Measurements from ENCODE around the gene LRSAM1.

LRSAM1 gene

DNA sequence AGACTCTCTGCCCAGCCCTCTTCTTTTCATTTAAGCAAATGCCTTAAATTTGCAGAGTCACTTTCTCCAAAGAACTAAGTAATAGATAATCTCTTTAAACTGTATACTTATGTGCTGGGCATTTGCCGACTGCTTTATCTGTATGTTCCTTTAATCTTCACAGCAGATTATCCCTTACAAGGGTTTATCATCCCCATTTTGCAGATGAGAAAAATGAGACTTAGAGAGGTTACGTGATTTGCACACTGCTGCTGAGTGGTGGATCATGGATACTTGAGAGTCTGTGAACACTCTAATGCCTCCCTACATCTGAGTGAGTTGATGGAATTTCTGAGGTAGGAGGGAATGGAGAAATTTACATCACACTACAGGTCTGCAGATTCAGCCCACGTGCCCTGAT lies 23.0 kb upstream of the LRSAM1 start:
- DNase-seq: no peak

- no peak for DNase-seq
Observed at GRCh38 chr9:127430415-127430814, 20.9 kb upstream of the LRSAM1 start.

DNA sequence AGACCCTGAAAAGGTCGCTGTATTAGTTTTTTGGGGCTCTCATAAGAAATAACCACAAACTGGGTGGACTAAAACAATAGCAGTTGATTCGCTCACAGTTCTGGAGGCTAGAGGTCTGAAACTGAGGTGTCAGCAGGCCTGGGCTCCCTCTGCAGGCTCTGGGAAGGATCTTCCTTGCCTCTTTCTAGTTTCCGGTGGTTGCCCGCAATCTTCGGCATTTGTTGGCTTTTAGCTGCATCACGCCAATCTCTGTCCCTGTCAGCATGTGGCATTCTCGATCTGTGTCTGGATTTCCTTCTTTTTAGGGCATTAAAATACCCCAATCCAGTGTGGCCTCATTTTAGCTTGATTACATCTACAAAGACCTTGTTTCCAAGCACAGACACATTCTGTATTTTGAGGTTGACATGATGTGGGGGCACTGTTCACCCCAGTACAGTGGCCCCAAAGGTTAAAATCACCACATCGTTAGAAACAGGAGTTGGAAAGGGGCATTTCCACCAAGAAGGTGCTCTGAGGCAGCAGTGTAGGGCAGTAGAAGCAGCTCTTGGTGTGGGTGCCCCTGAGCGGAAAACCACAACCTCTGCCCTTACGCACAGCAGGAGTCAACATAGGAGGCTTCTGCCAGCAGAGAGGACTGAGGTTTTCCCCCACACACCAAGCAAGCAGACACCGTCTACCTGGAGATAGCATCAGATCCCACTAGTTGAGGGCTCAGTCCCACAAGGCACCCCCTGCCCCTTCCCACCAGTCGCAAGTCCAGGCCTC lies 13.6 kb upstream of the LRSAM1 start:
- DNase-seq: peak in 1 of 2 experiments; percentile 43

DNA sequence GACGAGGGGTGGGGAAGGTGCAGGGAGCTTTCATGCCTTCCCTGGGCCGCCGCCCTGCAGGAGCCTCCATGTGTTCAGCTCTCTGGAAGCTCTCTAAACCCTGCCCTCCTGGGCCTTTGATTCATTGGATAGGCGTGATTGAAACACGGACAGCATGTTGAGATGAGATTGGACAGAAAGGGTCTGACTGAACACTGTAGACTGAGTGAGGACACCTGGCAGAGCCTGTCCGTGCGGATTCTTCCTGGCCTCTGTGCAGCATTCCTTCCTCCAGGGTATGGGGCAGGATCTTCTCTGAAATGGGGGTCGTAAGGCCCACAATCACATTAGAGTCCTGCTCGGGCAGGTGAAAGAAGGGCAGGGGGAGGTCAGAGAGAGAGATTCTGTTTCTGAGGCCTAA lies 12.9 kb upstream of the LRSAM1 start:
- DNase-seq: no peak

- DNase-seq: peak in 1 of 2 experiments; percentile 35
Observed at GRCh38 chr9:127444283-127444920, 6.9 kb upstream of the LRSAM1 start.

DNA sequence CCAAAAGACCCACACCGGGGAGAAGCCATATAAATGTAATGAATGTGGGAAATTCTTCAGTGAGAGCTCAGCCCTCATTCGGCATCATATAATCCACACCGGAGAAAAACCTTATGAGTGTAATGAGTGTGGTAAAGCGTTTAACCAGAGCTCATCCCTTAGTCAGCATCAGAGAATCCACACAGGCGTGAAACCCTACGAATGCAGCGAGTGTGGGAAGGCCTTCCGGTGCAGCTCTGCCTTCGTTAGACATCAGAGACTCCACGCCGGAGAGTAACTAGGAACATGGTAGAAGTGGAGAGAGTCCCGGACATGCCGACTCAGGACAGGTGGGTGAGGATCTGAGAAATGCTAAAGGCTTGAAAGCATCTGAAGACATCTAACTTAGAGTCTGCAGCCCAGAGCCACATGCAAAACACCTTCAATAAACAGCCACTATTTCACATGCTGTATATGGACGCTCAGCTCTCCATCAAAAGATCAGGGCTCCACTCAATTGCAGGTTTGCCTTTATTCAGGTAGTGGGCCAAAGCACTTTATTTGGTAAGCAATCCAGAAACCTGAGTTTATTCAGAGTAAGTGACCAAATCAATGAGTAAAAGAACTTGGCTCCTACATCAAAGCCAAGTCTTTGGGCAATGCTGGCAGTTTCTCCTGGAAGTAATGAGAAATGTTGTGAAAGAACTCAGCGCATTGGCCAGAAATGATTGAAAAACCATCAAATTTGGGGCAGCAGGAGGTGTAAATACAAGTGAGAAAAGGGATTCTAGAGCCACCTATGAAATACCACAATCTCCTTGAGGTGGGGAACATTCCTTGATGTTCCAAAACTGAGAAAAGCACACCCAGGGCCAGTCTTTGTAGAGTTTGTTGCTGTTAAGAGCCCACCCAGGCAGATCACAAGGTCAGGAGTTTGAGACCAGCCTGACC lies 6.1 kb upstream of the LRSAM1 start:
- DNase-seq: peak in 1 of 2 experiments; percentile 35

GRCh38 chr9:127445851-127446712 lies 5.2 kb upstream of the LRSAM1 start:
- peak in 1 of 2 experiments; percentile 32 for DNase-seq

- no peak for DNase-seq
Observed at GRCh38 chr9:127446713-127447415, 4.4 kb upstream of the LRSAM1 start.

GRCh38 chr9:127447416-127448111 lies 3.7 kb upstream of the LRSAM1 start:
- DNase-seq: no peak

DNA sequence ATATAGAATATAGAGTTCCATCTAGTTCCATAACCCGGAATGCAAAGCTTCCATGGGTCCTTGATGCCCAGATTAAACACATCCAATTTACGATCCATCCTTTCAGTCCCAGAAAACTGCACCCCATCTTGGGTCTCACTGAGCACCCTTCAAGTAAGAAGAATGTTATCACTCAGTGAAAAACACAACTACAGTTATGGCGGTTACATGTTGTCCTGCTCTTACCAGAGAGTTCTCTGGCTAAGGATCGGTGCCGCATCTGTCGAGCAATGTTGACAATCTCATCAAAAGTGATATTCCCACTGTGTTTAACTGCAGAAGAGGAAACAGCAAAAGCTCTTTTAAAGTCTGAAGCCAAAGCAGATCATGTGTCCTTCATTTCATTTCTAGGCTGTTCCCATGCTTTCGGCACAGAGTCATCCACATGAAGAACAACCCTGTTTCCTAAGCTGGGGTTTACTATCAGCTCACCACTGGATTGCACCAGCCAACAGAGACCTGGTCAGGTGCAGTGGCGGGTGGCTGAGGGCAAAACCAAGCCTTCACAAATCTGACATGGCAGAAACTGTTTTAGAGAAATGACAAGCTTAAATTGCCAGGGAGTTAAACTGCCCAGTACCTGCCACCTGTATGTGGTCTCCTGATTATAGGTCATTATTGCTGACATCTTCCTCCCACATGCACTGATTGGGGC lies 3.1 kb upstream of the LRSAM1 start:
- no peak for DNase-seq

GRCh38 chr9:127449332-127449966 lies 1.9 kb upstream of the LRSAM1 start:
- DNase-seq: no peak

DNA sequence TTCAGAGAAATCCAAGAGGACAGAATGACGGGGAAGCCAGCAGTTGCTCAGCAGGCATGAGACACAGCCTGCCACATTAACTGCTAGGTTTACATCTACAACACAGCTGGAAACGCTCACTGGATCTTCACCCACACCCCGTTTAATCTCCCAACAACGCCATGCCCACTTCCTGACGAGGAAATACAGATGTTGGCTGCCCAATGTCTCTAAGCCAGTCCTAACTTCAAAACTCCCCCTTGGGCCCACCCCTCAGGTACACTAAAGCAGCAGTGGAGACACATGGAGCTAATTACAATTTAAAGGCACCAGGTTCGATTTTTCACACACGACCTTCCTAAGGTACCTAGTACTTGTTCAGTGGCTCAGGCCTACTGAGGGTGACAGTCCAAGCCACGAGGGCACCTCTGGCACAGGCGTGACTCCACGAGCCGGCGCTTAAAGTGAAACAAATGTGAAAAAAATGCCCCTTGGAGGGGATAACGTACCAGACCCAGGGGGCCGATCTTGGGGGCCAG lies 1.0 kb upstream of the LRSAM1 start:
- DNase-seq: no peak

DNA sequence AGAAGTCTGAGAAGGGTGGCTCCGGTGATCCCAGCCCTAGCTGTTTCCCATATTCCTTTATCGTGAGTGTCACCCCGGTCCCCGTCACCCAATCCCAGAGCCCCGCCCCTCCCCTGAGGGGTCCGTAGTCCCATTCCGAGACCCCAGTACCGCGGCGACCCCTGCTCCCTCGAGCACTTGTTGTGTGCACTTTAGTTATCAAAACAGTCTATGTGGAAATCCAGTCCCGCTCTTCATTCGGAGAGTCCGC lies 223 bp downstream of the LRSAM1 start:
- no peak for DNase-seq

GRCh38 chr9:127451858-127452656 lies 747 bp downstream of the LRSAM1 start:
- peak; percentile 54 to 67 for DNase-seq

GRCh38 chr9:127452691-127453090 lies 1.4 kb downstream of the LRSAM1 start:
- no peak for DNase-seq

- DNase-seq: peak; percentile 42 to 47
Observed at GRCh38 chr9:127455324-127455992, 4.1 kb downstream of the LRSAM1 start.

DNA sequence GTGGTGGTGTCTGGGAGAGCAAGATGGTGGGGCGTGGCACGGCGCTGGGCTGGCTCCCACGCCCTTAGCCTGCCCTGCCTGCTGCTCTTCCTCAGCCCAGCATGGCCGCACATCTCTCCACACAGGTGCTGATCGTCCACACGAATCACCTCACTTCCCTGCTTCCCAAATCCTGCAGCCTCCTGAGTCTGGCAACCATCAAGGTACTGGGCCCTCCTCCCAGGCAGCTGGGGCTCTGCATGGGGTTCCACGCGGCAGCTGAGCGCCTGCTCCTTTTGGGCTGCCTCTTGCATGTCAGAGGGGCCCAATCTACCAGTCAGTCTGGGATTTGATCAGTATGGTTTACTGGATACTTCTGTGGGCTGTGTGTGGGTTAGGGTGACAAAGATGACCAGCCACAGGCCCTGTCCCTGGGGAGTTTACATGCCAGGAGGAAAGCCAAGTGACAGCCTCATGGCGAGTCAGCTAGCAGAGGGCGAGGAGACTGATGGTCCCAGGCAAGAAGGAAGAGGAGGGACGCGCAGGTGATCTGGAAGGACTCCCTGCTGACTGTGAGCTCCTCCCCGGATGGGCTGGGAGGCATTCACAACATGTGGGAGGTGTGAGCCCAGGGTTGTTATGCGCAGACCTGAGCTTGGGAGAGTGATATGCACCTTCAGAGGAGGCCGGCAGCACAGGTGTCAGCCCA lies 6.0 kb downstream of the LRSAM1 start:
- DNase-seq: no peak

- no peak for DNase-seq
Observed at GRCh38 chr9:127458921-127459320, 7.6 kb downstream of the LRSAM1 start.

All from activated CD4-positive, alpha-beta T cell treated with anti-CD3 and anti-CD28 coated beads, Interleukin-2, amount 50 U/mL, for 48 hours (primary cell).